ES-I3 (cell line): ENCODE data around the gene UBA1.

Experiments used
- H3K36me3 ChIP-seq: 2 replicates; pipeline ENCODE4 v1.6.1; 2013; ENCODE audit warnings: mild to moderate bottlenecking, low read length, control low read depth, moderate library complexity; ENCODE audit not compliant: insufficient read depth
- H3K4me1 ChIP-seq: 2 replicates; pipeline ENCODE4 v1.6.1; 2013; ENCODE audit warnings: mild to moderate bottlenecking, control low read depth, low read length; ENCODE audit not compliant: insufficient read depth
- H3K9ac ChIP-seq: 2 replicates; pipeline ENCODE4 v1.6.1; 2013; ENCODE audit warnings: low read depth, mild to moderate bottlenecking, low read length, moderate library complexity
- H3K9me3 ChIP-seq: 2 replicates; pipeline ENCODE4 v1.6.1; 2013; ENCODE audit warnings: mild to moderate bottlenecking, low read length, moderate library complexity; ENCODE audit not compliant: control insufficient read depth, insufficient read depth

UBA1 gene

GRCh38 chrX:47160781-47161180, 32.8 kb upstream of the UBA1 start:
- no peaks in the 10 kb centered on the region for H3K9me3 ChIP-seq
- no peak overlapping the region for H3K9ac ChIP-seq
- no peaks in the 10 kb centered on the region for H3K4me1 ChIP-seq
- H3K36me3 ChIP-seq, result peaks cover 5% of the 10 kb centered on the region; the same call in 1 of the 2 replicates

DNA sequence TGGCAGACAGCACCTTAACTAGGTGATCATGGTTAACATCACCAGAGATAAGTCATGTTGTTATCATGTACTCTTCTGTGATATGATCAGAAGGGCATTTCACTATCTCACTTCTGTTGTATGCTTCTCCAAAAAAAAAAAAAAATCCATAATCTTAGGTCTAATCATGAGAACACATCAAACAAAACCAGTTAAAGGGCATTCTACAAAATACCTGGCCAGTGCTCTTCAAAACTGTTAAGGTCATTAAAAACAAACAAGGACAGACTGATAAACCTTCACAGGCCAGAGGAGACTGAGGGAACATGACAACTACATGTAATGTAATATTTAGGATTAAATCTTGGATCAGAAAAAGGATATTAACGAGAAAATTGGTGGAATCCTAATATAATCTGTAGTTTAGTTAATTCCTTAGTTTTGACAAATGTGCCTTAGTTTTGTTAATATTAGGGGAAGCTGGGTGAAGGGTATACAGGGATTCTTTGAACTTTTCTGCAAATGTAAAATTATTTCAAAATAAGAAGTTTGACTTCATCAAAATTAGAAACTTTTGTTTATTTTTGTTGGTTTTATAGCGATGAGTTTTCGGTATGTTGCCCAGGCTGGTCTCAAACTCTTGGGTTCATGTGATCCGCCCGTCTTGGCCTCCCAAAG, 30.6 kb upstream of the UBA1 start:
- H3K9ac ChIP-seq, result no peak overlapping the region
- H3K9me3 ChIP-seq, result no peaks in the 10 kb centered on the region
- no peaks in the 10 kb centered on the region for H3K4me1 ChIP-seq
- peaks cover 5% of the 10 kb centered on the region; the same call in 1 of the 2 replicates for H3K36me3 ChIP-seq

DNA sequence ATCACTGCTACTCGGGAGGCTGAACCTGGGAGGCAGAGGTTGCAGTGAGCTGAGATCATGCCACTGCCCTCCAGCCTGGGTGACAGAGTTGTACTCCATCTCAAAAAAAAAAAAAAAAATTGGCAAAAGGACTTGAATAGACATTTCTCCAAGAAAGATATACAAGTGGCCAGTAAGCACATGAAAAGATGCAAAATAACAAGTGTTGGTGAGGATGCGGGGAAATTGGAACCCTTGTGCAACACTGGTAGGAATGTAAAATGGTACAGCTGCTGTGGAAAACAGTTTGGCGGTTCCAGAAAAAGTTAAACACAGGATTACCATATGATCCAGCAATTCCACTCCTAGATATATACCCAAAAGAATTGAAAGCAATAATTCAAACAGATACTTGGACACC, 29.2 kb upstream of the UBA1 start:
- Histone ChIP-seq H3K9ac (no peak overlapping the region), H3K36me3 (no peaks in the 10 kb centered on the region), H3K4me1 (no peaks in the 10 kb centered on the region), H3K9me3 (no peaks in the 10 kb centered on the region)

DNA sequence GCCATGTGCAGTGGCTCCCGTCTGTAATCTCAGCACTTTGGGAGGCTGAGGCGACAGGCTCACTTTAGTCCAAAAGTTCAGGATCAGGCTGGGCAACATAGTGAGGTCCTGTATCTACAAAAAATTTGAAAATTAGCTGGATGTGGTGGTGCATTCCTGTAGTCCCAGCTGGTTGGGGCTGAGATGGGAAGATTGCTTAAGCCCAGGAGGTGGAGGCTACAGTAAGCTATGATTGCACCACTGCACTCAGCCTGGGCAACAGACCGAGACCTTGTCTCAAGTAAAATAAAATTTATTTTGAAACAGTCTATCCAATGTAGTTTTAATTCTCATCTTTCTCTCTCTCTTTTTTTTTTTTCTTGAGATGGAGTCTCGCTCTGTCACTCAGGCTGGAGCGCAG, 27.5 kb upstream of the UBA1 start:
- Histone ChIP-seq H3K36me3 (no peaks in the 10 kb centered on the region), H3K9me3 (no peaks in the 10 kb centered on the region), H3K4me1 (no peaks in the 10 kb centered on the region), H3K9ac (no peak overlapping the region)

DNA sequence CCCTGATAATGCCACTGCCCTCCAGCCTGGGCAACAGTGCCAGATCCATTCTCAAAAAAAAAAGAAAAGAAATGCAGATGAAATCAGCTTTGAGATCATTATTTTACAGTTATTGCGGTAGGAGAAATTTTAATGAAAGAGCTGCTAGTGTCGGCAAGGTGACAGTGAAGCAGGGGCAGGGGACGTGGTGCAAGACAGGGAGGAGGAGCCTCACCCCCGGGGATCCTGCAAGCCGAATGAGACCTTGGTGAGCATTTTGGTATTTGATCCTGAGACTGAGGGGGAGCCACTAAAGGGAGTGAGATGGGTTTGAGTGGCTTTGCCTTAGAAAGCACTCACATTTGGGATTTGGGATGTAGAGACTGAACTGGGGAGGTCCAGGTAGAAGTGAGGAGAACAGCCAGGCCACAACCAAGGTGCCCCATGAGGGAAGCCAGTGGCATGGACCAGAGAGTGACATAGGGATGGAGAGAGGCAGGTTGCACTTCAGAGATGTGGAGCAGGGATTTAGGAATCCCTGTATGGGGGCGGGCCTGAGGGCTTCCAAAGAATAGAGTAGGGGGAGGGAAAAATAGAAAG, 25.0 kb upstream of the UBA1 start:
- Histone ChIP-seq H3K9me3 (no peaks in the 10 kb centered on the region), H3K36me3 (peaks cover 4% of the 10 kb centered on the region; the same call in 1 of the 2 replicates), H3K4me1 (no peaks in the 10 kb centered on the region), H3K9ac (no peak overlapping the region)

- Histone ChIP-seq H3K9ac (no peak overlapping the region), H3K36me3 (peaks cover 4% of the 10 kb centered on the region; the same call in 1 of the 2 replicates), H3K9me3 (no peaks in the 10 kb centered on the region), H3K4me1 (no peaks in the 10 kb centered on the region)
Observed at GRCh38 chrX:47169273-47169672, 24.4 kb upstream of the UBA1 start.

DNA sequence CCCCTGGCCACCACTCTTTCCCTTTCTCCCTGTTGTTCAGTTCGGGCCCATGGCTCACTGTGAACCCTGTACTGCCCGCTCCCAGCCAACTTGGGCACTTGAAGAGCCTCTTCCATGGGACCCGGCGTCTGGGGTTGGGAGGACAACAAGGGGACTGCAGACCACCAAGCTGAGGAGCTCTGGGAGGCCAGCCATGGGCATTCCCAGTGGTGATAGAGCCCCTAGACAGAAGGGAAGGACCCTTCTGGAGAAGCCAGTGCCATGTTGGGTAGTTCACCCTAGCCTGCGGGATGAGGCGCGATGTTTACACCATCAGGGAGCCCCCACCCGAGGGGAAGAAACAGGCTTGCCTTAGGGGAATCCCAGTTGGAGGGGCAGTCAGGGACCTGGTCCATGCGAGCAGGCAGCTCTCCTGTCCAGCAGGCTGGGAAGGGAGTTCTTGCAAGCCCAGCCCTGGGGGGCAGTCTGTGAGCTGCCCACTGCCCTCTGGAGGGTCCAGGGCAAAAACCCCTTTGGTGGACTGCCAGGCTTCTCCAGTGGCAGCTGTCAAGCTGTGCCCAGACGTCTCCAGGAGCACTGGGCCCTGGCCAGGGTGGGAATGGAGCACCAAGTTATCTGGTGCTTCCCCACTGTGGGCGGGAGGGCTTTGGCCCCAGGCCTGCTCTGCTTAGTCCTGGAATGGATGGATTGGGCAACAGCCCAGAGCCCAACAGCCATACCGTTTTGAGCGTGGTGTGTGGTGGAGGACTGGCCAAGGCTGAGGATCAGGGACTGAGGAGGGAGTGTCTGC, 23.7 kb upstream of the UBA1 start:
- H3K4me1 ChIP-seq, result no peaks in the 10 kb centered on the region
- no peak overlapping the region for H3K9ac ChIP-seq
- peaks cover 4% of the 10 kb centered on the region; the same call in 1 of the 2 replicates for H3K36me3 ChIP-seq
- no peaks in the 10 kb centered on the region for H3K9me3 ChIP-seq

DNA sequence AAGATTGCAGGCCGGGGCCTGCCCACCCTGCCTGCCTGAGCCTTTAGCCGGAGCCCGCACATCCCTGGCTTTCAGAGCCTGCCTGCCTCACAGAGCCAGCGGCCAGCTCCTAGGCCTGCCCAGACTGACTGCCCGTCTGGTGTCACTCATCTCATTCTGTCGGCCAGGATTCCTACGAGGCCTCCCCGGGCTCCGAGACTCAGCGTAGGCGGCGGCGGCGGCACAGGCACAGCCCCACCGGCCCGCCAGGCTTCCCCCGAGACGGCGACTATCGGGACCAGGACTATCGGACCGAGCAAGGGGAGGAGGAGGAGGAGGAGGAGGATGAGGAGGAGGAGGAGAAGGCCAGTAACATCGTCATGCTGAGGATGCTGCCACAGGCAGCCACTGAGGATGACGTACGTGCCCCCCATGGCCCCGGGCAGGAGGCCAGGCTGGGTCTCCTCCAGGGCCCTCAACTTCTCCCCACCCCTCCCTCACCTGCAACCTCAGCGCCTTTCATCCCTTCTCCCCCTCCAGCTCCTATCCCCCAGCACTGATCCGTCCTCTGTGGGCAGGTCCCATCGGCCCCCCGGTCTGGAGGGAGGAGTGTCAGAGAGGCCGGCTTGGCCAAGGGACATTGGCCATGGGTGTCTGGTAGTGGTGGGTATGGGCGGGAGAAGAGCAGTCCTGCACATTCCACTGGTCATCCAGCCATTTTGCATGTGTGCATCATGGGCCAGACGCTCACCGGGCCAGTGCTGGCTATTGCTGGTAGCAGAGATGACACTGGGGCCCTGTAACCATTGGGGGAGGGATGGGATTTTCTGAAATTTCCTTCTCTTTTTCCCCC, 22.6 kb upstream of the UBA1 start:
- H3K9ac ChIP-seq, result no peak overlapping the region
- H3K9me3 ChIP-seq, result no peaks in the 10 kb centered on the region
- H3K4me1 ChIP-seq, result 0 out of 2 replicates have a peak, but pooled peaks cover 4% of the 10 kb centered on the region
- H3K36me3 ChIP-seq, result peaks cover 4% of the 10 kb centered on the region; the same call in 1 of the 2 replicates

GRCh38 chrX:47171996-47172395, 21.6 kb upstream of the UBA1 start:
- Histone ChIP-seq H3K4me1 (0 out of 2 replicates have a peak, but pooled peaks cover 7% of the 10 kb centered on the region), H3K9me3 (no peaks in the 10 kb centered on the region), H3K36me3 (peaks cover 6% of the 10 kb centered on the region), H3K9ac (no peak overlapping the region)

DNA sequence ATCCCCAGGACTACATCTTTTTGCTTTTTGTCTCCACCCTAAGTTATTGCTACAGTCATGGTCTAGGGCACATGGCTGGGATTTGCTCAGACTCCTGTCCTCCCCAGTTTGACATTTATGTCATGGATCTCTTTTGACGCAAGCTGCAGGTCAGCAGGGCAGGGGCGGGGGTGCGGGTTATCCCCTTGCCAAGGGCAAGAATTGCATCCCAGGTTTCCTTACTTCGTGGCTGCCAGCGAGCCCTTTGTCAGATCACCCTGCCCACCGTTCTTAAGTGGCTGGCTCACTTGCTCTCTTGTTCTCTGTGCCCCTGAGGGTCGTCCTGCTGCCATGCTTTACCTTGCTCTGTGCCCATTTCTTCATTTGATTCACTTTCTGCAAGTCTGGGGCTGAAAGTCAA, 21.1 kb upstream of the UBA1 start:
- peaks cover 10% of the 10 kb centered on the region for H3K36me3 ChIP-seq
- H3K9me3 ChIP-seq, result no peaks in the 10 kb centered on the region
- H3K9ac ChIP-seq, result no peak overlapping the region
- H3K4me1 ChIP-seq, result 0 out of 2 replicates have a peak, but pooled peaks cover 8% of the 10 kb centered on the region

GRCh38 chrX:47172971-47173792, 20.4 kb upstream of the UBA1 start:
- 0 out of 2 replicates have a peak, but pooled peaks cover 8% of the 10 kb centered on the region for H3K4me1 ChIP-seq
- no peak overlapping the region for H3K9ac ChIP-seq
- H3K9me3 ChIP-seq, result no peaks in the 10 kb centered on the region
- peaks cover 15% of the 10 kb centered on the region for H3K36me3 ChIP-seq

GRCh38 chrX:47174376-47174775, 19.3 kb upstream of the UBA1 start:
- H3K4me1 ChIP-seq, result 0 out of 2 replicates have a peak, but pooled peaks cover 8% of the 10 kb centered on the region
- peaks cover 20% of the 10 kb centered on the region for H3K36me3 ChIP-seq
- no peak overlapping the region for H3K9ac ChIP-seq
- no peaks in the 10 kb centered on the region for H3K9me3 ChIP-seq

- no peaks in the 10 kb centered on the region for H3K9me3 ChIP-seq
- peaks cover 20% of the 10 kb centered on the region for H3K36me3 ChIP-seq
- H3K4me1 ChIP-seq, result 0 out of 2 replicates have a peak, but pooled peaks cover 8% of the 10 kb centered on the region
- H3K9ac ChIP-seq, result no peak overlapping the region; the same call in 1 of the 2 replicates
Observed at GRCh38 chrX:47174846-47175587, 18.6 kb upstream of the UBA1 start.
